Right cardiac atrium (tissue), 5 donors: ENCODE data around the gene FZD8. TPM values are rescaled to one million over a fixed set of nuclear protein-coding genes. Genes with fewer than 3 reads are reported as not detected.

Experiments used
- polyA plus RNA-seq: library from polyadenylated mRNA; stranded (reverse); fragments of 200-250 nt; gene quantifications from one replicate; pipeline ENCODE4 v1.2.3, GENCODE V29; 2013
- total RNA-seq, 4 donors: library from RNA; stranded (reverse); fragmentation: NEBNext Ultra II Directional; extraction: Animal tissue kit (Norgen Biotek cat#: 25700); gene quantifications; one replicate each; pipeline ENCODE4 v1.2.1, GENCODE V29; 2021
- donor health status: healthy with polysubstance abuse.
- donor health status: DM: no; HTN: yes; CAD: no.
- donor health status: DM: no; HTN: no; CAD: no.
- donor health status: DM: no; HTN: yes; CAD: no; lungs with severe emphysema.
- donor health status: DM: yes; HTN: yes; CAD: no.

Gene FZD8
- total and polyA plus RNA-seq, 5 donors, result 5.7 to 21.6 (median 16.9) TPM

Other genes starting within 250 kb of the FZD8 start
- gene GJD4, start 37.0 kb downstream of the FZD8 start, total RNA-seq, result not detected
- gene GJD4, start 37.0 kb downstream of the FZD8 start, polyA plus RNA-seq, result not detected